Measurements from ENCODE around the gene SAT2.
"Not testable (repeated sequence)": the region's sequence is repeated elsewhere in the genome, so short reads cannot be mapped to it uniquely, and the experiment has no call there.

The SAT2 gene

GRCh38 chr17:7627250-7628121 lies at the start of gene SAT2:
Gene SAT2 (minus strand): TSS chr17:7627821. CDS start chr17:7627635, 186 bp downstream.
- peak; percentile 68 for DNase-seq

GRCh38 chr17:7676533-7676932 lies 48.9 kb upstream of the SAT2 start:
- DNase-seq = no peak

- DNase-seq = no peak
Measured at GRCh38 chr17:7674934-7675333, 47.3 kb upstream of the SAT2 start.

- DNase-seq = no peak
Measured at GRCh38 chr17:7673239-7673638, 45.6 kb upstream of the SAT2 start.

- no peak for DNase-seq
Measured at GRCh38 chr17:7668482-7668881, 40.9 kb upstream of the SAT2 start.

GRCh38 chr17:7667656-7668406 lies 40.2 kb upstream of the SAT2 start:
- no peak for DNase-seq

- no peak for DNase-seq
Measured at GRCh38 chr17:7656958-7657609, 29.5 kb upstream of the SAT2 start.

- no peak for DNase-seq
Measured at GRCh38 chr17:7655541-7655840, 27.9 kb upstream of the SAT2 start.

- DNase-seq = no peak
Measured at GRCh38 chr17:7654832-7655540, 27.4 kb upstream of the SAT2 start.

GRCh38 chr17:7652388-7653356 lies 25.1 kb upstream of the SAT2 start:
- no peak for DNase-seq

- no peak for DNase-seq
Measured at GRCh38 chr17:7651665-7652387, 24.2 kb upstream of the SAT2 start.

- DNase-seq = no peak
Measured at GRCh38 chr17:7651097-7651664, 23.6 kb upstream of the SAT2 start.

GRCh38 chr17:7650509-7651096 lies 23.0 kb upstream of the SAT2 start, which contains the start of gene ATP1B2:
Gene ATP1B2 (plus strand): TSS chr17:7650926. CDS start chr17:7651519, 593 bp downstream.
- DNase-seq = peak; percentile 30

- DNase-seq = no peak
Measured at GRCh38 chr17:7647018-7647417, 19.4 kb upstream of the SAT2 start.

- DNase-seq = no peak
Measured at GRCh38 chr17:7646457-7646856, 18.8 kb upstream of the SAT2 start.

- DNase-seq = no peak
Measured at GRCh38 chr17:7644775-7645174, 17.2 kb upstream of the SAT2 start.

- not testable (repeated sequence) for DNase-seq
Measured at GRCh38 chr17:7641635-7642034, 14.0 kb upstream of the SAT2 start.

- no peak for DNase-seq
Measured at GRCh38 chr17:7640783-7641182, 13.2 kb upstream of the SAT2 start.

- DNase-seq = no peak
Measured at GRCh38 chr17:7636163-7636562, 8.5 kb upstream of the SAT2 start.

GRCh38 chr17:7634384-7634783 lies 6.8 kb upstream of the SAT2 start:
- no peak for DNase-seq

Data from COR-L47 (cell line).